ENCODE measurements around the gene ABHD6. TPM values are rescaled to one million over a fixed set of nuclear protein-coding genes. Genes with fewer than 3 reads are reported as not detected.

Gene ABHD6
- total RNA-seq = 7.4 and 8.5 TPM in 2 replicates

GRCh38 chr3:58237238-58237940 is at the start of gene ABHD6:
ABHD6 (plus strand) TSS chr3:58237792; CDS start chr3:58256587, 18,795 bp downstream.

GRCh38 chr3:58210761-58211460 is 26.7 kb upstream of the ABHD6 start, which contains the start of gene DNASE1L3:
DNASE1L3 (minus strand) TSS chr3:58210972; CDS start chr3:58210906, 66 bp downstream.

DNA sequence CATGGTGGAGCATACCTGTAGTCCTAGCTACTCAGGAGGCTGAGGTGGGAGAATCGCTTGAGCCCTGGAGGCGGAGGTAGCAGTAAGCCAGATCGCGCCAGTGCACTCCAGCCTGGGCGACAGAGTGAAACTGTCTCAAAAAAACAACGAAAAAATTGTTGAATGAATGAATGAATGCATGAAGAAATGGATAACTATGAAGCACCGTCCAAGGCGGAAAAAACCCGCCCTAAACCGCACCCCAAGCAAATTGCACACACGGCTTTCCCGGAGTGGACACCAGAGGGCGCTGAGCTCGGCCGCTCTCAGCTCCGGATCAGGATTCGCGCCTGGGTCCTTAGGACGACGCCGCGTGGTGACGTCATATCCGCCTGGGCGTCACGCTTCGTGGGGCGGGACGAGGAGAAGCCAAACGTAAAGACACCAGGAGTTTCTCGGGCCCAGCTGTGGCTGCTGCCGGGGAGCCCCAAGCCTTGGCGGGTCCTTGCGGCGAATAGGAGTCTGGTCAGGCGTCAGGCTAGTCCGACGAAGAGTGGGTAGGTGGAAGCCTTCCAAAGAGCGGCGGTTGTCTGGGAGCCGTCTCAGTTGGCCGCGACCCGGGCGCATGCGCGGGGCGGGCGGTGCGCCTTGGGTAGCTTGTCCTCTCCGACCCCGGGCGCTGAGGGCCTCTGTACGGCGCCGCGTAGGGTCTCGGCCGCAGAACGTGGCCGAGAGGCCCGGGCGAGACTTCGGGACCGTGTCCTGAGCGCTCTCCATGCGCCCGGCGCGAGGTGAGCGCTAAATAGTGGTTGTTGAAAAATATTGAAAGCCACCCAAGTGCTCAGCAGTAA is 68.5 kb downstream of the ABHD6 start, which contains the start of the genes HTD2 and RPP14:
TSS of gene HTD2 (plus strand) at position 639 of the 830 bp plus-strand sequence. CDS start 11,094 bp downstream, outside the sequence.
TSS of gene RPP14 (plus strand) at position 364 of the 830 bp plus-strand sequence. CDS start 4,085 bp downstream, outside the sequence.

GRCh38 chr3:58332575-58333188 is 95.1 kb downstream of the ABHD6 start, which contains the start of gene PXK:
PXK (plus strand) TSS chr3:58332892; CDS start chr3:58332989, 97 bp downstream.

Small RNA genes within 50 kb of the gene (small RNA-seq; reads per million reads assigned to genes)
- gene AC098479.1 = not detected

Other genes starting within 250 kb of the ABHD6 start
- 80.8 and 129 TPM in 2 replicates for gene FLNB, start 229.4 kb upstream of the ABHD6 start, total RNA-seq
- 0.59 and 1.5 TPM in 2 replicates for gene DNASE1L3, start 26.8 kb upstream of the ABHD6 start, total RNA-seq
- 9.9 and 16.0 TPM in 2 replicates for gene RPP14, start 68.5 kb downstream of the ABHD6 start, total RNA-seq
- 5.1 and 5.3 TPM in 2 replicates for gene HTD2, start 68.7 kb downstream of the ABHD6 start, total RNA-seq
- gene PXK, start 95.1 kb downstream of the ABHD6 start, total RNA-seq = 40.1 and 40.4 TPM in 2 replicates
- gene PDHB, start 196.0 kb downstream of the ABHD6 start, total RNA-seq = 46.3 and 49.5 TPM in 2 replicates